AG10803 (cell line): Measurements from ENCODE around the gene PRODH2.

ENCODE experiments used
- DNase-seq: peaks from one replicate; pipeline ENCODE4 v3.0.0; 2010; ENCODE audit warnings: low read depth
- H3K4me3 ChIP-seq: 2 replicates; pipeline ENCODE4 v1.5.1; 2011; ENCODE audit warnings: mild to moderate bottlenecking, low read length, control low read depth
- CTCF ChIP-seq: conservative IDR thresholded peaks from 2 replicates; pipeline ENCODE4 v1.5.1; 2011; ENCODE audit warnings: mild to moderate bottlenecking, low read length, control low read depth, inconsistent platforms

The PRODH2 gene

GRCh38 chr19:35793381-35794165 lies 19.1 kb downstream of the PRODH2 start:
- peak; percentile 24 for DNase-seq
- H3K4me3 ChIP-seq, result no peak overlapping the region
- no peak for TF ChIP-seq CTCF

- TF ChIP-seq CTCF, result no peak
- H3K4me3 ChIP-seq, result no peak overlapping the region
- no peak for DNase-seq
These were observed 19.8 kb downstream of the PRODH2 start for GRCh38 chr19:35792888-35793287.

- TF ChIP-seq CTCF, result no peak
- H3K4me3 ChIP-seq, result no peak overlapping the region
- no peak for DNase-seq
These were observed 20.3 kb downstream of the PRODH2 start for GRCh38 chr19:35792312-35792711.

- DNase-seq, result no peak
- TF ChIP-seq CTCF, result no peak
- no peak overlapping the region for H3K4me3 ChIP-seq
These were observed 20.8 kb downstream of the PRODH2 start for GRCh38 chr19:35791814-35792279.

- no peak overlapping the region for H3K4me3 ChIP-seq
- no peak for TF ChIP-seq CTCF
- DNase-seq, result no peak
These were observed 21.4 kb downstream of the PRODH2 start for GRCh38 chr19:35790981-35791813.

- H3K4me3 ChIP-seq, result no peak overlapping the region
- DNase-seq, result no peak
- no peak for TF ChIP-seq CTCF
These were observed 22.4 kb downstream of the PRODH2 start for GRCh38 chr19:35789978-35790944.
